Inflammatory macrophage (primary cell): Measurements from ENCODE around the gene RRP12.

Source experiments
- DNase-seq, 2 donors: peaks; one replicate each; pipeline ENCODE4 v3.0.0-alpha.2; 2020 to 2022

Gene RRP12

DNA sequence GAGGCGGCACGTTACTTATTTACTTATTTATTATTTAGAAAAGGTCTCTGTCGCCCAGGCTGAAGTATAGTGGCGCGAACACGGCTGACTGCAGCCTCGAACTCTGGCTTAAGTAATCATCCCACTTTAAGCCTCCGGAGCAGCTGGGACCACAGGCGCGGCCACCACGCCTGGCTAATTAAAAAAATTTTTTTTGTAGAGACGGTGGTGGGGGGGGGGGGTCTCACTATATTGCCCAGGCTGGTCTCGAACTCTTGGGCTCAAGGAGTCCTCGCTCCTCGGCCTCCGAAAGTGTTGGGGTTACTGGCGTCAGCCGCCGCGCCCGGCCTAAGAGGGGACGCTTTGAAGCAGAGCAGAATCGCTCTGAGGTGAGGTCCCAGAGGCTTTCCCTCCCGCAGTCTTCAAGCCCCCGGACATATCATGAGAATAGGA lies 65.9 kb downstream of the RRP12 start:
- DNase-seq, result no peak

DNA sequence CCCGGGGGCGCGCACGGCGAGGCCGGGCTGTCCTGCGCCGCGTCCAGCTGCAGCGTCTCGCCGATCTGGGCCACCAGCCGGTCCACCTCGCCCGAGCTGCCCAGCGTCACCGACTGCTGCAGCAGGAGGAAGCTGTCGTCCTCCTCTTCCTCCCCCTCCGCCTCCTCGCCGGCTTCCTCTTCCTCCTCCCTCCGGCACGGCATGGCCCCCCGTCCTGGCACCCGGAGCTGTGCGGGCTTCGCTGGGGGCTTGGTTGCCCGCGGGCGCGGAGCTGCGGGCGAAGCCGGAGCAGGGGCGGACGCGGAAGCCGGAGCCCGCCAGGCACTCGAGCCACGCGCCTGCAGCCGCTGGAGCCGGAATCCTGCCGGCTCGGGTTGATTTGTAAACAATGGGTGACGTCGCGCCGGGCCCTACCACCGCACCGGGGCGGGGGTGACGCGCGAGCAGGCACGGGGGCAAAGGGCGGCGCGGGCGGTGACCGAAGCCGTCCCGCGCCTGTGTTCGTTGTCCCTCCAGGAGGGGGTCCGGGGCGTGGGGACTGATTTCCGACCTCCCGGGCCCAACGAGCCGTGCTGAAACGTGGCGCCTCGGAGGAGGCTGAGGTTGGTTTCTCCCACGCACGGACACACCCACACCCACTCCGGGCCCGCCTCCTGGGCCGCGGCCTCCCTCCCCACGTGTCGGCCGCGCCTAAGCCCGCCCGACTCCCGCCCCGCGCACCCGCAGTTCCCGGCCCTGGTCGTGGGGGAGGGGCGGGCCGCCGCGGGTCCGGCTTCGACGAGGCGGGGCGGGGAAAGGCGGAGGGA lies 66.6 kb downstream of the RRP12 start, which contains the start of gene FRAT2:
Gene FRAT2, minus strand, starts transcription at position 360 of the 806 bp plus-strand sequence. Its CDS starts 157 bp downstream, at position 203.
- peak; percentile 90 to 91 for DNase-seq

DNA sequence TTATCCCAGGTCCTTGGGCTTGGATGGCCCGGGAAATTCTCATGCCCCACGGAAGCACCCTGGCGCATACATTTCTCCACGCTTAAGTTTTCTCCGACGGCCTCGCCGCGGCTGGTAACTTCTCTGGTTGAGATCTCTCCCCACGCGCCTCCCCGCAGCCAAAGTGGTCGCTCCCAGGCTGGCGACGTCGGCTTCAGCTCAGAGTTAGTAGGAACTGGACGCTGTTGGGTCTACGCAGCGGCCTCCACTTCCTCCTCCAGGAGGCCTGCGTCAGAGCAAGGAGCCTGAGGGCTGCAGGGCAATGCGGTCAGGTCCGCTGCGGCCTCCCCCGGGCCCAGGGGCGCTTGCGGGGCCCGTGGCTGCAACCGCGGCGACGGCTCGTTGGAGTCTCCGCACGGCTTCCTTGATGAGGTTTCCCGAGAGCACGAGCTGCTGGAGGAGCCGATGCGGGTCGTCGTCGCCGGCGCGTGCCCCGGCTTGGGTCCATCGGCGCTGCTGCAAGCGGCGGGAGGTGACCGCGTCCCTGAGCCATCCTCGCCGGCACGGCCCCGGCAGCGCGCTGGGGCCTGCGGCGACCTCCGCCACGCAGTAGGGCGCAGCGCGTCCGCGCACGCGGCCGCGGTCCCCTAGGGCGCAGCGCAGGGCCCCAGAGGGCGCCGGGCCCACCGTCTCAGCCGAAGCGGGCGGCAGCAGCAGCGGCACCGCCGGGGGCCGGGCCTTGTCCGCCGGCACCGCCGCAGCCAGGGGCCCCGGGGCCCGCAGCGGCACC lies 67.4 kb downstream of the RRP12 start:
- peak; percentile 85 to 92 for DNase-seq

DNA sequence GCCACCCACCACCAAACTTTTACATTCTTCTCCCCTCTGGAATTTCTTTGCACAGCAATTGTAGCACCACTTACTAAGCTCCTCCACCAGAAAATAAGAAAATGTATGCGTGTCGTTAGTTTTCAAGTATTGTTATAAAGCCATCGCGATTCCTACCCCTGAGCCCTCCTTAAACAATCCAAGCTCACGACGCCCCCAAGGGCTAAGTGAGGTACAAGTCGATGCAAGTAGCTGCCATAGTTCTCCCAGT lies 67.9 kb downstream of the RRP12 start:
- DNase-seq, result peak in 1 of 2 donors; percentile 24

DNA sequence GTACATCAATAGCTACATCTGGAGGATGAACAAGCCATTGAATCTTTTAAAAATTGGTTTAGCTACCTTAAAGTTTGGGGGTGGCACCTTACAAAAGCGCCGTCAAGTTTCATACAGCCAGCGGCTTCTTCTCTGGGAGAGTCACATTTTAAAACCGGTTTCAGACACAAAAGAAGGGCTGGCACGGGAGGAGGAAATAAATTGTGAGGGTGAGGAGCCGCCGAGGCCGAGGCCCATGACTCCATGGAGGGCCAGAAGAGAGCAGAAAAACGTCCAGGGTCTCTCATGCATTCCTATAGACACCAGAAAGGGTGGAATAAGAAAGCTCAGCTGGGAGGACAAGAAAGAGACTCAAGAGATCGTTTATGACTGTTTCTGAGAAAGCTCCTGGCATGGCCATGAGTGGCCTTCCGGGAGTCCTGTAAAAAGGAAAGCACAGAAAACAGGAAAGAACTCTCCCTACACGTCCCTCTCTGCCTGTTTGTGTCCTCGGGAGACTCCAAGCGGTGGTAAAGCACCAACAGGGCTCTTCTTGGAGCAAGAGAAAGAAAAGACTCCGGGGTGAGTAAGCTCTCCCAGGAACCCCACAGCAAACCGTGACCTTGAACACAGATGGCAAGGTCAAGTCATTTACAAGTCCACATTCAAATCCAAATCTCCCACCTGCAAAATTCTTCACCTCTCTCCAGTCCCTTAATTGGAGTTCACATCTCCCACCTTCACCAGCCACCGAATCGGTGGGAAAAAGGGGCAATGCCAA lies 68.4 kb downstream of the RRP12 start:
- DNase-seq, result peak; percentile 38 to 70

DNA sequence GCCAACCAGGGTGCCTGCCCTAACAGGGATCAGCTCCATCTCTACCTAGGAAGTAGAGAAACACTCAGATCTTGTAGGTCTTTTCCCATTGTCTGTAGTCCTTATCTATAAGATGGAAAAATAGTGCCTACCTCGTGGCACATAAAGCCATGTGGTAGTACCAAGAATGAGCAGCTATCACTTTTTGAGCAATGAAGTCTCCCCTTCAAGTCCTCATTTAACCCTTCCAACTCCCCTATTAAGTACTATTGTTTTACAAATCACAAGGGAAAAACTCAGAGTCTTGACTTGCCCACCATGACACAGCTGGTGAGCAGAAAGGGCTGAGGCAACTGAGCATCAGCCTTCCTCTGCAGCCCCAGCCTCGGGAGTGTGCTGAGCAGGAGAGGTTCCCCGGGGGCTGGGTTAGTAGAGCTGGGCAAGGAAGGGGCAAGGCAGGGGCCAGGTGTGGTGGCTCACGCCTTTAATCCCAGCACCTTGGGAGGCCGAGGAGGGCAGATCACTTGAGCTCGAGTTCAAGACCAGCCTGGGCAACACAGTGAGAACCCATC lies 69.9 kb downstream of the RRP12 start:
- no peak for DNase-seq

DNA sequence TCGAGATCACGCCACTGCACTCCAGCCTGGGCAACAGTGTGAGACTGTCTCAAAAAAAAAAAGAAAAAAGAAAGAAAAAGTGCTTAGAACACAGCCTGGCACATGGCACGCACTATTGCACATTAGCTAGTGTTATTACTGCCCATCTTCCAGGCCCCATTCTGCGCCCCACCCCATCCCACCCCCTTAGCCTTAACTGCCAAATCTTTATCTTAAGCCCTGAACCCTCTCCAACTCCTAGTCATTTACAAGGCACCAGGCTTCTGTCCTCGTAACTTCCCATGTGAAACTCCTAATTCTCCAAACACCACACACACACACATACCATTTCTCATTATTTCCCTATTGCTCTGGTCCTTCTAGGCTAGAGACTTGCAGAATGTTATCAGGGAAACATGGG lies 71.4 kb downstream of the RRP12 start:
- no peak for DNase-seq

DNA sequence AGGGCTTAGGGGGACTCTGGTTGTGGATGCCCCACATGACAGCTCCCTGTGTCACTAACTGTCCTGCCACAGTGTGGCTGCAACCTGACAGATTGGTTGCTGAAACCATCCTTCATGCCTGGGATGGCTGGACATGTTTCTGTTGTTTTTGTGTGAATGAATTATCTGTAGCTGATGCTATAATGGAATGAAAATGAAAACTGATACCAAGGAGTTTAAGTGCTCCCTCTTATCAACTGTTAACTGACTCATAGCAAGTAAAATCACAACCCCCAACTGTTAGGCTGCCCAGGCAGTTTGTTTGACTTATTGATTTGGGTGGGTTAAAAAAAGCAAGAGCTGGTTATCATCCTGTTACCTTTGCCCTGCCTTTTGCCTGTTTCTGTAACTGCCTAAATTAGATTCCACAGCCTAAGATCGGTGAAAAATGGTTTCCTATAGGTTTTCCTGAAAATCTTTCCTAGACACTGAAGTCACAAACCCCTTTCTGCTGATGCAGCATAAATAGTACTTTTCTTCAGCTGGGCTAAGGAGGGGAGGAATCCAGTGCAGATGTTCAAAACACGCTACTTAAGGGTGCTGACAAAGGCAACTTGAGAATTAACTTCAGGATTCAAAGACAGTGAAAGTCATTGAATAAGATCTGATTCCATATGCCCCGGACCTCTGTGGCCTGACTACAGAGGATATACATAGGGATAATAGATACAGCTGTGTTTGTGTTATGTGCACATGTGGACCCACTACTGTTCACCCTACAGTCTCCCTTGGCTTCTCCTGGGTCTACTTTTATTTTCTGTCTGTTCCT lies 72.3 kb downstream of the RRP12 start:
- no peak for DNase-seq

DNA sequence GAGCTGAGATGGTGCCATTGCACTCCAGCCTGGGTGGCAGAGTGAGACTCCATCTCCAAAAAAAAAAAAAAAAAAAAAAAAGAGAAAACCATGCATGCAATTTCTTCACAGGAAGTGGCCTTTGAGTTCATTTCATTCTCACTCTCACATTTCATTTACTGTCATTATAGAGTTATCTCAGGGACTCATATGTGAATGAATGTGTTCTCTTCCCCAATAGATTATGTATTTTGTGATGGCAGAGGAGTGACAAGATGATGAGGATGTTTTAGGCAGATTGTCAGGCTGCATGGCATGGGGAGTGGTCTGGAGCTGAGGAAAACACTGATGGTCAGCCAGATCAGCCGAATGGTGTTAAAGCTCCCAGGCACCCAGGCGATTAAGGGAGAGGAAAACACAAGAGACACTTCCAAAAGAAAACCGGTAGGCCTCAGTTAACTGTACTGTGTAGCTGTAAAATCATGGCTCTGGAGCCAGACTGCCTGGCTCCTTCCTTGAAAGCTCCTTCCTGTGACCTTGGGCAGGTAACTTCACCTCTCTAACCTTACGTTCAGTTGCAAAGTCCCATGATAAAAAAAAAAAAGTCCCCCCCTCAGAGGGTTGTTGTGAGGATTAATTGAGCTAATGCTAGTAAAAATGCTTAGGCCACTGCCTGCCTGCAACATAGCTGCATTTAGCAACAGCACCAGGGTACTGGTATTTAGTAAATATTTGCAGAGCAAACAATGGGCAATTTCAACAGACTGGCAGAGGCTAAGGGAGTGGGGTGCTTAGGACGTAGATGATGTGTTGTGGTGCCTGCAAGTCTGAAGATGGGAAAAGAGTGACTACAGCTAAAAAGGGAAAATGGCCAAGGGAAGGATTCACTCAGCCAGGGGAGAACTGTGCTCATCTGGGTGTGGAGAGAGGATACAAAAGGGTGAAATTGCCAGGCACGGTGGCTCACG lies 73.5 kb downstream of the RRP12 start:
- no peak for DNase-seq

DNA sequence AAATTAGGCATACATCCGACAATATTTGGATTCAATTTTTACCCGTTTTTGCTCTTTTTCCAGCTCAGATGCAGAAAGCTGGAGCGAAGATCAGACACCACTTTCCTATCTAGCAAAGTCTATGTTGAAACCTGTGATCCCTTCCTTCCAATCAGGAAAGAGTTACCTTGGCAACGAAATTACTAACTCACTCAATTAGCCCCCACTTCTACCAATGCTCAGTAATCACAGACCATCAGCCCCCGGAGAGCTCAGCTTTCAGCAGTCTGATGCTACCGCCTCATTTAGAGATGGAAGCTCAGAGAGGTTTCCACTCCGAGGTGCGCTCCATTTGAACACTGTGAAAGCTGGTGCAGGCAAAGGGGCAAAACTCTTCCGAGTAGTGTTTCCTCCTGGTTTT lies 75.4 kb downstream of the RRP12 start:
- DNase-seq, result no peak

DNA sequence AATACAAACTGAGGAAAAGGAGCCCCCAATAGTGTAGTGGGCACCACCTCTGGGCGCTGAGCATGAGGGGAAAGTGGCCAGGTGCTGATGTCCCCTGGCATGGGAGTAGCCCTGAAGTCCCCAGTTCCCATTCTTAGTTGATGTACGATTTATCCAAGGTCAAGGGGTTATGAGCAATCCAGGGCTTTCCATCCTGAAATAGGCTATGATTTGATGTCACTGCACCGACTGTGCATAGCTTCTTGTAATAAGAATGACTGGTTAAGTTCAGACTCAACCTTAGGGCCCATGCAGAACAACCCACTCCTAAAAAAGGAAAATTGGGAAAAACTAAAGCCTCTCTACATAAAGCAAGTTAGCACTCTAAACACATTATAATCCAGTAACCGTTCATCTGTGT lies 77.6 kb downstream of the RRP12 start:
- no peak for DNase-seq

DNA sequence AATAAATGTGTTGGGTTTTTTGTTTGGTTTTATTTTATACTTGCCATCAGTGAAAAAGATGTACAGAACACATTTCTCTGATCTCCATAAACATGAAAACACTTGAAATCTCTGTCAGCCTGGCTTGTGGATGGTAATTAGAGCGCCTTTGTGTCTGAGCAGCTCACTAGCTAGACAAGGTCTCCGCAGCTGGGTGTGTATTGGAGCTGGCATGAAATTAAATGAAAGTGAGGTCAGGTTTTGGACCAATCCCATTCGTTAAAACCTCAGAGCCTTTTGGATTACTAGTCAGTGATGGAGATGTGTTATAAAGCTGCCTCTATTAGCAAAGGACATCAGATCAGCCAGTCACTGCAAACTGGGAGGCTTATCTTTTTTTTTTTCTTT lies 79.3 kb downstream of the RRP12 start:
- DNase-seq, result no peak

DNA sequence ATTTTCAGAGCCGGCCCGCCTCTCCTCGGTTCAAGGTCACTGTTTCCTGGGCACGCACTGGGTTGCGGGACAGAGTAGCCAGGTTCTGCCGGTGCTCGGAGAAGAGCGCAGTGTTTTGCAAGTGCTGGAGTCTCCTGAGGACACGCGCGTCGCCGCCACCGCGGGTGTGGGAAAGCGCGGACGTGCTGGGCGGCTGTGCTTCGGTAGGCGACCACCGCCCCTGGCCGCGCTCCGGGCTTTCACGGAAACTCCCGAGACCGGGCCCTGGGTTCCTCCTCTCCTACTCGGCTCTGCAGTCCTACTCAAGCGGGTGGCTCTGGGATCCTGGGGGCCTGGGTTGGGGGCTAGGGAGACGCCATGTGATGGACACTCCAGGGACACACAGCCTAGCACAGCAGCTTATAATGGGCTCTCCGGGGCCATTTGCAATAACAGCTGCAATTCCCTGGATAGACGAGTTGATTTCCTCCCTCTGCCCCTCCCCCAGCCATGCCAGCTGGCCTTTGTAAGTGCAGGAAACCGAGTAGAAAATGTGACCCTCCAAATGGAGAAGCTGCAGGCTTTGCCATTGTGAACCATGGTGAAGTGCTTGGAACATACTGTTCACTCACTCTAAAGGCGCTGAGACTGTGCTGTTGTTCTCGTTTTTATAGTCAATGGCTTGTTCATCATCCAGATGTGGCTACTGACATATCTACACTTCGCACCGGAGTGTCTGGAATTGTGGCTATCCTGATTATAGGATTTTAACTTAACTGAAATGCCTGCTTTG lies 79.9 kb downstream of the RRP12 start:
- peak; percentile 84 to 85 for DNase-seq

DNA sequence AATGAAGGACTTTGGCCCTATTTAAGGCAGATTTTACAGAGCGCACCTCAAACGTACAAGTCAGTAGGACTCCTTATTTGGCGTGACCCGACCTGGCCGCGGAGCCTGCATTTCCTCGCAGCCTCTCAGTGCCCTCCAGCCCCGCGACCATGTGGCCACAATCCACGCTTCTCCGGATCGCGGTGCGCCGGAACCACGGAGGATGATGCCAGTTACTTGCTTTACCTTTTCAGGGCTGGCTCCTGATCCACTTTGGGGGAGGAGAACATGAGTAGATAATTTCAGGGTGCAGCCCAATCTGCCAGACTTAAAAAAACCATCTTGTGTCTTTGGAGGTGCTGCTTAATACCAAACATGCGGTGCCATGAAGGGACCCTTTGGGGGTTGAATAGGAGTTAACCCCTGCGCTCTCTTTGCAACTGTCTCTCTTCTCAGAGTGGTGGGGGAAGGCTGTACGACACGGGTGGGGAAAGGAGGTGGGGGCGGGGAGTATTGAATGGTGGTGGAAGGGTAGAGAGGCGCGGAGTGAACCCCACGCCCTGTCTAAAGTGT lies 80.6 kb downstream of the RRP12 start:
- no peak for DNase-seq

DNA sequence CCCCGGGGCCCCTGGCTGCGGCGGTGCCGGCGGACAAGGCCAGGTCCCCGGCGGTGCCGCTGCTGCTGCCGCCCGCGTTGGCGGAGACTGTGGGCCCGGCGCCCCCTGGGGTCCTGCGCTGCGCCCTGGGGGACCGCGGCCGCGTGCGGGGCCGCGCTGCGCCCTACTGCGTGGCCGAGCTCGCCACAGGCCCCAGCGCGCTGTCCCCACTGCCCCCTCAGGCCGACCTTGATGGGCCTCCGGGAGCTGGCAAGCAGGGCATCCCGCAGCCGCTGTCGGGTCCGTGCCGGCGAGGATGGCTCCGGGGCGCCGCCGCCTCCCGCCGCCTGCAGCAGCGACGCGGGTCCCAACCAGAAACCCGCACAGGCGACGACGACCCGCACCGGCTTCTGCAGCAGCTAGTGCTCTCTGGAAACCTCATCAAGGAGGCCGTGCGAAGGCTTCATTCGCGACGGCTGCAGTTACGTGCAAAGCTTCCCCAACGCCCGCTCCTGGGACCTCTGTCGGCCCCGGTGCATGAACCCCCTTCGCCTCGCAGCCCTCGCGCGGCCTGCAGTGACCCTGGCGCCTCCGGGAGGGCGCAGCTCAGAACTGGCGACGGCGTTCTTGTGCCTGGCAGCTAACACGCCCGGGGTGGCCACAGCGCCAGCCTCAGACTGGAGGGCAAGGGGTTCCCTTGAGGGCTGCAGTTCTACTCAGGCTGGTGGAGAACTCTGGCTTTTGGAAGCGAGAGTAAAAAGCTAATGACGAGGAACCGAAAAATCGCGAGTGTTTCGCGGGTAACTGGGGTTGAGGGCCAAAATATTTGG lies 81.3 kb downstream of the RRP12 start:
- DNase-seq, result peak; percentile 66 to 69

DNA sequence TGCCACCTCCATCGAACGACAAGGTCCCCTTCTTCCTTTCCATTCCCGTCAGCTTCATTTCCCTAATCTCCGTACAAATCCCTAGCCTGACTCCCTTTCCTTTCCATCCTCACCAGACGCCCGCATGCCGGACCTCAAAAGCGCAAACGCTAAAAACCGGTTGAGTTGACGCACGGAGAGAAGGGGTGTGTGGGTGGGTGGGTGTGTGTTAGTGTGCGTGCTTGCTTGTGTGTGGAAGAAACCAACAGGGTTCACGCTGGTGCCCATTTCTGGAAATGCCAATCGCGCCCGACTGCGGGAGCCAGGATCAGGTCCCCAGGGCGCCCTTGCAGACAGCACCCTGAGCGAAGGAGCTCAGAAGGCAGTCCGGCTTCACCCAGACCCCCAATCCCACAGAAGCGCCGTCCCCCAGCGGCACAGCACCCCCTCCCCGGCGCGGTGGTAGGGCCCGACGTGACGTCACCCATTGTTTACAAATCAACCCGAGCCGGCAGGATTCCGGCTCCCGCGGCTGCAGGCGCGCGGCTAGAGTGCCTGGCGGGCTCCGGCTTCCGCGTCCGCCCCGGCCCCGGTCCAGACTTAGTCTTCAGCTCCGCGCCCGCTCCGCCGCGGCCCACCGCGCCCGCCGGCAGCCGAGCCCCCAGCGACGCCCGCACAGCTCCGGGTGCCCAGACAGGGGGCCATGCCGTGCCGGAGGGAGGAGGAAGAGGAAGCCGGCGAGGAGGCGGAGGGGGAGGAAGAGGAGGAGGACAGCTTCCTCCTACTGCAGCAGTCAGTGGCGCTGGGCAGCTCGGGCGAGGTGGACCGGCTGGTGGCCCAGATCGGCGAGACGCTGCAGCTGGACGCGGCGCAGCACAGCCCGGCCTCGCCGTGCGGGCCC lies 82.1 kb downstream of the RRP12 start, which contains the start of gene FRAT1:
Gene FRAT1, plus strand, starts transcription at position 500 of the 880 bp plus-strand sequence. Its CDS starts 183 bp downstream, at position 683.
- peak; percentile 82 to 92 for DNase-seq

DNA sequence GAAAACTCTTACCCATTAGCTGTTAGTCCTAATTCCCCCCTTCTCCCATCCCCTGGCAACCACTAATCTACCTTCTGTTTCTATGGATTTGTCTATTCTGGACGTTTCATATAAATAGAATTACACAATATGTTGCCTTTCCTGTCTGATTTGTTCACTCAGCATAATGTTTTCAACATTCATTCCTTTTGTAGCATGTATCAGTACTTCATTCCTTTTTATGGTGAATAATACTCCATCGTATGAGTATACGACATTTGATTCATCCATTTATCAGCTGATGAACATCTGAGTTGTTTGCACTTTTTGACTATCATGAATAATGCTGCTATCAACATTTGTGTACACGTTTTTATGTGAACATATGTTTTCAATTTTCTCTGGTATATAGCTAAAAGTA lies 86.5 kb downstream of the RRP12 start:
- DNase-seq, result peak in 1 of 2 donors; percentile 30

DNA sequence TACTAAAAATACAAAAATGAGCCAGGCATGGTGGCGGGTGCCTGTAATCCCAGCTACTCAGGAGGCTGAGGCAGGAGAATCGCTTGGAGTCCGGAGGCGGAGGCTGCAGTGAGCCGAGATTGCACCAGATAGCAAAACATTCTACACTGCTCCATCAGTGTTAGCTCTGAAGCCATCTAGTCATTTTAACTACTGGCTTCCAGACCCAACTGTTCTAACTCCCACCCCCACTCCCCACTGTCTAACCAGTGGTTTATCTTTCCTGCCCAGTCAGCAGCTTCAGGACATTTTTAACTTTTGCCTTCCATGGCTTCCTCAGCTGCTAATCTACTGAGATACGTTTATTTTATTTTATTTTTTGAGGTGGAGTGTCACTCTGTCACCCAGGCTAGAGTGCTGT lies 88.2 kb downstream of the RRP12 start:
- no peak for DNase-seq
